Measurements from ENCODE around the gene ZC3H4.

Gene ZC3H4

GRCh38 chr19:47018923-47019322, 94.7 kb downstream of the ZC3H4 start:
- TF ChIP-seq CTCF (IDR thresholded peaks at IDR 0.05; ENCODE audit: insufficient read depth, low read depth, low read length, missing control alignments): no peak
- H3K4me3 ChIP-seq (ENCODE audit: low read depth, low read length): no peak overlapping the region
- DNase-seq (ENCODE audit: low read depth): no peak

Measured in GM12865 (cell line).